SU-DHL-6 (cell line): ENCODE results near the gene TCTA.

ENCODE experiments used
- EZH2phosphoT487 ChIP-seq: fragments of 200-600 bp; sonication (generic), shearing (Covaris generic); conservative IDR thresholded peaks from 2 replicates; pipeline ENCODE4 v1.6.1; 2018; ENCODE audit warnings: mild to moderate bottlenecking, antibody characterized with exemption, low read length, moderate library complexity, mixed read lengths
- TF ChIP-seq, protein P1 (sequence below): fragments of 200-600 bp; sonication (generic); IDR thresholded peaks from one replicate; pipeline ENCODE4 v1.5.1; 2017; ENCODE audit warnings: antibody characterized with exemption, mild to moderate bottlenecking, low read length, moderate library complexity; ENCODE audit not compliant: insufficient read depth, poor library complexity, severe bottlenecking

DNA sequence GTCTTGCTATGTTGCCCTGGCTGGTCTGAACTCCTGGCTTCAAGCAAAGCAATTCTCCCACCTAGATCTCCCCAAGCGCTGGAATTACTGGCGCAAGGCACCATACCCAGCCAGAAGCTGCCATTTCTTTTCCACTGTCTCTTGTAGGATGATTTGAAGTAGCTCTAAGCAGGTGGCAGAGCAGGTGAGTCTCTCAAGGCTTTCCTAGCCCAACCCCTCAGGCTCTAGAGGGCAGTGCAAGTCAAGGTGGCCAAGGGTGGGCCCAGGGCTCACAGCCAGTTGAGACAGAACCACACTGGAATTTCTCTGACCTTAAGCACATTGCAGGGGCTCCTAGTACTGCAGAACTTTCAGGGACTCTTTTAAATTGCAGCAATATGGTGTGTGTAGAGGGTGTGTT lies 42.2 kb downstream of the TCTA start:
- TF ChIP-seq, protein P1, sequence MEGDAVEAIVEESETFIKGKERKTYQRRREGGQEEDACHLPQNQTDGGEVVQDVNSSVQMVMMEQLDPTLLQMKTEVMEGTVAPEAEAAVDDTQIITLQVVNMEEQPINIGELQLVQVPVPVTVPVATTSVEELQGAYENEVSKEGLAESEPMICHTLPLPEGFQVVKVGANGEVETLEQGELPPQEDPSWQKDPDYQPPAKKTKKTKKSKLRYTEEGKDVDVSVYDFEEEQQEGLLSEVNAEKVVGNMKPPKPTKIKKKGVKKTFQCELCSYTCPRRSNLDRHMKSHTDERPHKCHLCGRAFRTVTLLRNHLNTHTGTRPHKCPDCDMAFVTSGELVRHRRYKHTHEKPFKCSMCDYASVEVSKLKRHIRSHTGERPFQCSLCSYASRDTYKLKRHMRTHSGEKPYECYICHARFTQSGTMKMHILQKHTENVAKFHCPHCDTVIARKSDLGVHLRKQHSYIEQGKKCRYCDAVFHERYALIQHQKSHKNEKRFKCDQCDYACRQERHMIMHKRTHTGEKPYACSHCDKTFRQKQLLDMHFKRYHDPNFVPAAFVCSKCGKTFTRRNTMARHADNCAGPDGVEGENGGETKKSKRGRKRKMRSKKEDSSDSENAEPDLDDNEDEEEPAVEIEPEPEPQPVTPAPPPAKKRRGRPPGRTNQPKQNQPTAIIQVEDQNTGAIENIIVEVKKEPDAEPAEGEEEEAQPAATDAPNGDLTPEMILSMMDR = no peak
- no peak for TF ChIP-seq EZH2phosphoT487
